ENCODE measurements around the gene F12. TPM values are rescaled to one million over a fixed set of nuclear protein-coding genes. Genes with fewer than 3 reads are reported as not detected.

The F12 gene
- total and polyA plus RNA-seq, 2 experiments from 2014 or later: 4.6 to 5.0 TPM

- TF ChIP-seq CTCF (IDR thresholded peaks at IDR 0.05; ENCODE audit: low read depth, low read length): no peak
- H3K4me3 ChIP-seq: peak overlapping the region; percentile 58
- no peak overlapping the region for H3K27ac ChIP-seq
- H3K36me3 ChIP-seq: no peaks in the 10 kb centered on the region
- no peaks in the 10 kb centered on the region for H3K27me3 ChIP-seq
- no peaks in the 10 kb centered on the region for H3K9me3 ChIP-seq (ENCODE audit: low read depth)
- DNase-seq (ENCODE audit: low read depth in 1 of 2, low spot score in 1 of 2): peak; percentile 29 to 78
- peaks cover 9% of the 10 kb centered on the region for H3K4me1 ChIP-seq (ENCODE audit: low read depth)
Measured at GRCh38 chr5:177447611-177448243, 38.4 kb upstream of the F12 start.

GRCh38 chr5:177447066-177447610 lies 37.8 kb upstream of the F12 start:
- peaks cover 9% of the 10 kb centered on the region for H3K4me1 ChIP-seq (ENCODE audit: low read depth)
- TF ChIP-seq CTCF (IDR thresholded peaks at IDR 0.05; ENCODE audit: low read depth, low read length): no peak
- no peaks in the 10 kb centered on the region for H3K36me3 ChIP-seq
- H3K27me3 ChIP-seq: no peaks in the 10 kb centered on the region
- H3K9me3 ChIP-seq (ENCODE audit: low read depth): no peaks in the 10 kb centered on the region
- peak; percentile 49 to 71 for DNase-seq (ENCODE audit: low read depth in 1 of 2, low spot score in 1 of 2)
- H3K4me3 ChIP-seq: peak overlapping the region; percentile 58
- no peak overlapping the region for H3K27ac ChIP-seq

GRCh38 chr5:177446200-177447065 lies 37.1 kb upstream of the F12 start, which contains the start of gene PRR7:
Gene PRR7, plus strand, starts transcription at chr5:177446814. Its CDS starts 8,254 bp downstream, at chr5:177455068.
- Histone ChIP-seq H3K4me1 (ENCODE audit: low read depth) (peaks cover 9% of the 10 kb centered on the region), H3K9me3 (ENCODE audit: low read depth) (no peaks in the 10 kb centered on the region), H3K27me3 (no peaks in the 10 kb centered on the region), H3K36me3 (no peaks in the 10 kb centered on the region), H3K4me3 (peak within 1 kb of the TSS; percentile 58), H3K27ac (no peak within 1 kb of the TSS)
- DNase-seq (ENCODE audit: low read depth in 1 of 2, low spot score in 1 of 2): peak; percentile 74 to 78
- peak; percentile 2 for TF ChIP-seq CTCF (IDR thresholded peaks at IDR 0.05; ENCODE audit: low read depth, low read length)

- peak overlapping the region; percentile 58 for H3K4me3 ChIP-seq
- peaks cover 9% of the 10 kb centered on the region for H3K4me1 ChIP-seq (ENCODE audit: low read depth)
- TF ChIP-seq CTCF (IDR thresholded peaks at IDR 0.05; ENCODE audit: low read depth, low read length): no peak
- no peaks in the 10 kb centered on the region for H3K27me3 ChIP-seq
- H3K27ac ChIP-seq: no peak overlapping the region
- no peaks in the 10 kb centered on the region for H3K9me3 ChIP-seq (ENCODE audit: low read depth)
- DNase-seq (ENCODE audit: low read depth in 1 of 2, low spot score in 1 of 2): no peak
- H3K36me3 ChIP-seq: no peaks in the 10 kb centered on the region
Measured at GRCh38 chr5:177445917-177446199, 36.5 kb upstream of the F12 start.

GRCh38 chr5:177445052-177445916 lies 35.9 kb upstream of the F12 start:
- Histone ChIP-seq H3K4me3 (no peak overlapping the region), H3K9me3 (ENCODE audit: low read depth) (no peaks in the 10 kb centered on the region), H3K4me1 (ENCODE audit: low read depth) (peaks cover 9% of the 10 kb centered on the region), H3K27me3 (no peaks in the 10 kb centered on the region), H3K27ac (no peak overlapping the region), H3K36me3 (no peaks in the 10 kb centered on the region)
- DNase-seq (ENCODE audit: low read depth in 1 of 2, low spot score in 1 of 2): no peak
- TF ChIP-seq CTCF (IDR thresholded peaks at IDR 0.05; ENCODE audit: low read depth, low read length): no peak

Measured in cardiac muscle cell (in vitro differentiated cells and primary cell).